ENCODE results near the gene CRYZ. TPM values are rescaled to one million over a fixed set of nuclear protein-coding genes. Genes with fewer than 3 reads are reported as not detected.

CRYZ gene
- total and polyA plus RNA-seq, 2 of the 4 experiments (the other 2 are of a cell fraction) = 40.6 to 43.4 TPM

DNA sequence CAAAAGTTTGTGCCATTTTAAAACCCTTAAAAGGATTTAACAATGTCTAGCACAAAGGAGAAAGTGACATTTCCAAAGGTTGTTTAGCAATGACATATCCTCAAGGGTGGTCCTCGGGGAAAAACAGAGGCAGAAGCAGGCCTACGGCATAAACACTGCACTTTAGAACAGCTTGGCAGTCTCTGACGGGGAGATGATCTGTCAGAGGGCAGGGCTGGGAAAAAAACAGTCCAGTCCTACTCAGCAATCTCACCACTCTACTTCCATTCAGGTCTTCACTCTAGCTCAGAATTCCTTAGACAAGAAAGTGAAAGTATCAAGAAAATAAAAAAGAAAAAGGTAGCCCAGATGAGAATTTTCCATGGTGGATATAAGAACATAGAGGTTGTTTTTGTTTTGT, 4.1 kb downstream of the CRYZ start (continued):
- TF ChIP-seq MAZ (IDR thresholded peaks at IDR 0.05; ENCODE audit: borderline replicate concordance, low read depth, low read length) (no peak), RCOR1 (IDR thresholded peaks at IDR 0.05; ENCODE audit: insufficient replicate concordance, low read length) (no peak)

DNA sequence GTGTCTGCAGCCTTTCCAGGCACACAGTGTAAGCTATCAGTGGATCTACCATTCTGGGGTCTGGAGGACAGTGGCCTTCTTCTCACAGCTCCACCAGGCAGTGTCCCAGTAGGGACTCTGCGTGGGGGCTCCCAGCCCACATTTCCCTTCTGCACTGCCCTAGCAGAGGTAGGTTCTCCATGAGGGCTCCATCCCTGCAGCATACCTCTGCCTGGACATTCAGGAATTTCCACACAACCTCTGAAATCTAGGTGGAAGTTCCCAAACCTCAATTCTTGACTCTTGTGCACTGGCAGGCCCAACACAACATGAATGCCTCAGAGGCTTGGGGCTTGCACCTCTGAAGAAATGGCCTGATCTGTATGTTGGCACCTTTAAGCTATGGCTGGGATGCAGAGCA, 6.8 kb downstream of the CRYZ start:
- Histone ChIP-seq H3K27me3 (ENCODE audit: control insufficient read depth, insufficient read depth, low read length) (no peaks in the 10 kb centered on the region), H2BK5ac (ENCODE audit: low read depth, low read length, poor library complexity, severe bottlenecking) (no peak overlapping the region), H3K4me3 (ENCODE audit: insufficient read depth, low read depth, low read length) (no peak overlapping the region), H3K9me1 (ENCODE audit: insufficient read depth, low read length) (peaks cover 3% of the 10 kb centered on the region), H3K14ac (replicated peaks; ENCODE audit: low read depth, low read length) (no peak overlapping the region), H3K36me3 (ENCODE audit: control insufficient read depth, insufficient read depth, low read length) (peaks cover 13% of the 10 kb centered on the region), H3K9ac (ENCODE audit: low read depth, low read length) (no peak overlapping the region), H3K27ac (ENCODE audit: insufficient read depth, low read length) (no peak overlapping the region), H2AK9ac (replicated peaks; ENCODE audit: low read depth, low read length, poor library complexity) (no peak overlapping the region), H4K91ac (ENCODE audit: insufficient read depth, low read depth, low read length) (no peak overlapping the region), H2AFZ (replicated peaks; ENCODE audit: low read length, poor library complexity) (no peak overlapping the region), H4K5ac (ENCODE audit: low read depth, low read length) (no peak overlapping the region), H3K4me1 (ENCODE audit: control insufficient read depth, insufficient read depth, low read length) (peaks cover 7% of the 10 kb centered on the region), H4K20me1 (ENCODE audit: insufficient read depth, low read length) (peaks cover 3% of the 10 kb centered on the region; the same call in 1 of the 2 replicates), H4K8ac (ENCODE audit: low read depth in 2 of 2, low read length in 2 of 2) (no peak overlapping the region), H2BK15ac (ENCODE audit: low read depth, low read length) (no peak overlapping the region), H2BK20ac (ENCODE audit: low read depth, low read length) (no peak overlapping the region), H2AK5ac (ENCODE audit: low read depth, low read length) (no peak overlapping the region), H3K4ac (ENCODE audit: low read depth, low read length) (no peak overlapping the region), H3K56ac (ENCODE audit: extremely low read depth, insufficient read depth, low read length) (no peak overlapping the region), H3K79me1 (ENCODE audit: low read depth in 1 of 2, low read length in 2 of 2) (peaks cover 4 to 32% of the 10 kb centered on the region in 2 experiments; a peak in 2 of 4 replicates), H3K4me2 (ENCODE audit: low read depth, low read length) (no peak overlapping the region), H2BK120ac (ENCODE audit: low read depth, low read length) (no peak overlapping the region), H3K9me3 (ENCODE audit: control insufficient read depth, insufficient read depth, low read length) (peaks cover 4% of the 10 kb centered on the region; the same call in 1 of the 2 replicates), H3K23ac (ENCODE audit: low read depth, low read length) (no peak overlapping the region), H3K18ac (ENCODE audit: low read depth, low read length) (no peak overlapping the region)
- intact Hi-C loops (cut with micrococcal nuclease) = no loop called here
- DNase-seq = no peak
- ATAC-seq (ENCODE audit: low read depth) = no peak
- dilution Hi-C loops (cut with HindIII; ENCODE audit: low sequenced_read_pairs, unreplicated experiment) = no loop called here
- in situ Hi-C loops (cut with MboI; ENCODE audit: low sequenced_read_pairs) = loop anchor here (25.0 kb wide), 1 partner anchor 539 kb away; the partner anchor contains the start of genes FPGT and LRRIQ3
- no CpG with 5 or more reads among the region's 1 CpG for WGBS, 2 experiments (ENCODE audit: extremely low coverage in 2 of 2, insufficient read length in 1 of 2)
- ChIA-PET CTCF (no interaction called here), POLR2A (ENCODE audit: unreplicated experiment) (no interaction called here)
- BruUV-seq (replicated peaks) = no TSS peak
- no peak for TF ChIP-seq POLR2A (IDR thresholded peaks at IDR 0.05; ENCODE audit: low read depth, low read length)
- no peak for TF ChIP-seq RCOR1 (IDR thresholded peaks at IDR 0.05; ENCODE audit: insufficient replicate concordance, low read length)
- TF ChIP-seq BHLHE40 (IDR thresholded peaks at IDR 0.05; ENCODE audit: low read depth, low read length) = no peak
- TF ChIP-seq, protein P1, sequence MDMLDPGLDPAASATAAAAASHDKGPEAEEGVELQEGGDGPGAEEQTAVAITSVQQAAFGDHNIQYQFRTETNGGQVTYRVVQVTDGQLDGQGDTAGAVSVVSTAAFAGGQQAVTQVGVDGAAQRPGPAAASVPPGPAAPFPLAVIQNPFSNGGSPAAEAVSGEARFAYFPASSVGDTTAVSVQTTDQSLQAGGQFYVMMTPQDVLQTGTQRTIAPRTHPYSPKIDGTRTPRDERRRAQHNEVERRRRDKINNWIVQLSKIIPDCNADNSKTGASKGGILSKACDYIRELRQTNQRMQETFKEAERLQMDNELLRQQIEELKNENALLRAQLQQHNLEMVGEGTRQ (IDR thresholded peaks at IDR 0.05; ENCODE audit: low read depth, low read length) = no peak
- TF ChIP-seq, protein P2, sequence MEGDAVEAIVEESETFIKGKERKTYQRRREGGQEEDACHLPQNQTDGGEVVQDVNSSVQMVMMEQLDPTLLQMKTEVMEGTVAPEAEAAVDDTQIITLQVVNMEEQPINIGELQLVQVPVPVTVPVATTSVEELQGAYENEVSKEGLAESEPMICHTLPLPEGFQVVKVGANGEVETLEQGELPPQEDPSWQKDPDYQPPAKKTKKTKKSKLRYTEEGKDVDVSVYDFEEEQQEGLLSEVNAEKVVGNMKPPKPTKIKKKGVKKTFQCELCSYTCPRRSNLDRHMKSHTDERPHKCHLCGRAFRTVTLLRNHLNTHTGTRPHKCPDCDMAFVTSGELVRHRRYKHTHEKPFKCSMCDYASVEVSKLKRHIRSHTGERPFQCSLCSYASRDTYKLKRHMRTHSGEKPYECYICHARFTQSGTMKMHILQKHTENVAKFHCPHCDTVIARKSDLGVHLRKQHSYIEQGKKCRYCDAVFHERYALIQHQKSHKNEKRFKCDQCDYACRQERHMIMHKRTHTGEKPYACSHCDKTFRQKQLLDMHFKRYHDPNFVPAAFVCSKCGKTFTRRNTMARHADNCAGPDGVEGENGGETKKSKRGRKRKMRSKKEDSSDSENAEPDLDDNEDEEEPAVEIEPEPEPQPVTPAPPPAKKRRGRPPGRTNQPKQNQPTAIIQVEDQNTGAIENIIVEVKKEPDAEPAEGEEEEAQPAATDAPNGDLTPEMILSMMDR (conservative IDR thresholded peaks at IDR 0.05; ENCODE audit: low read depth, low read length) = no peak
- no peak for TF ChIP-seq MXI1 (IDR thresholded peaks at IDR 0.05; ENCODE audit: borderline replicate concordance, low read depth, low read length)
- TF ChIP-seq CHD1 (IDR thresholded peaks at IDR 0.05; ENCODE audit: low read depth, low read length) = no peak
- TF ChIP-seq MAZ (IDR thresholded peaks at IDR 0.05; ENCODE audit: borderline replicate concordance, low read depth, low read length) = no peak
- TF ChIP-seq RFX5 (IDR thresholded peaks at IDR 0.05; ENCODE audit: low read depth, low read length) = no peak
- TF ChIP-seq SMC3 (IDR thresholded peaks at IDR 0.05; ENCODE audit: low read depth, low read length) = no peak
- TF ChIP-seq RAD21 (IDR thresholded peaks at IDR 0.05; ENCODE audit: low read length) = no peak
- no peak for TF ChIP-seq MAFK (IDR thresholded peaks at IDR 0.05; ENCODE audit: low read depth, low read length)
- TF ChIP-seq NFE2L2 (IDR thresholded peaks at IDR 0.05; ENCODE audit: low read depth, low read length) = no peak
- TF ChIP-seq, protein P3, sequence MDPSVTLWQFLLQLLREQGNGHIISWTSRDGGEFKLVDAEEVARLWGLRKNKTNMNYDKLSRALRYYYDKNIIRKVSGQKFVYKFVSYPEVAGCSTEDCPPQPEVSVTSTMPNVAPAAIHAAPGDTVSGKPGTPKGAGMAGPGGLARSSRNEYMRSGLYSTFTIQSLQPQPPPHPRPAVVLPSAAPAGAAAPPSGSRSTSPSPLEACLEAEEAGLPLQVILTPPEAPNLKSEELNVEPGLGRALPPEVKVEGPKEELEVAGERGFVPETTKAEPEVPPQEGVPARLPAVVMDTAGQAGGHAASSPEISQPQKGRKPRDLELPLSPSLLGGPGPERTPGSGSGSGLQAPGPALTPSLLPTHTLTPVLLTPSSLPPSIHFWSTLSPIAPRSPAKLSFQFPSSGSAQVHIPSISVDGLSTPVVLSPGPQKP (IDR thresholded peaks at IDR 0.05; ENCODE audit: borderline replicate concordance, low read depth, low read length) = no peak

All from IMR-90 (cell line).